IPS-20b (cell line): ENCODE results near the gene AGT.
"Not testable (repeated sequence)": the region's sequence is repeated elsewhere in the genome, so short reads cannot be mapped to it uniquely, and the experiment has no call there.

Source experiments
- H3K27ac ChIP-seq: one replicate; pipeline ENCODE4 v1.5.1; 2013; ENCODE audit warnings: low read length
- H3K27me3 ChIP-seq: 2 replicates; pipeline ENCODE4 v1.6.1; 2013; ENCODE audit warnings: mild to moderate bottlenecking, low read length, inconsistent platforms; ENCODE audit not compliant: insufficient read depth
- H3K36me3 ChIP-seq: 2 replicates; pipeline ENCODE4 v1.6.1; 2013; ENCODE audit warnings: low read depth, mild to moderate bottlenecking, inconsistent platforms, low read length, moderate library complexity; ENCODE audit not compliant: insufficient read depth
- H3K4me1 ChIP-seq: 2 replicates; pipeline ENCODE4 v1.6.1; 2013; ENCODE audit warnings: mild to moderate bottlenecking, control low read depth, inconsistent platforms, low read length, moderate library complexity; ENCODE audit not compliant: insufficient read depth
- H3K4me3 ChIP-seq: 2 replicates; pipeline ENCODE4 v1.5.1; 2013; ENCODE audit warnings: mild to moderate bottlenecking, low read length, inconsistent platforms
- H3K9ac ChIP-seq: 2 replicates; pipeline ENCODE4 v1.6.1; 2013; ENCODE audit warnings: low read depth, mild to moderate bottlenecking, inconsistent platforms, low read length, moderate library complexity
- H3K9me3 ChIP-seq: 2 replicates; pipeline ENCODE4 v1.6.1; 2013; ENCODE audit warnings: mild to moderate bottlenecking, low read depth, low read length, inconsistent platforms; ENCODE audit not compliant: insufficient read depth

The AGT gene

DNA sequence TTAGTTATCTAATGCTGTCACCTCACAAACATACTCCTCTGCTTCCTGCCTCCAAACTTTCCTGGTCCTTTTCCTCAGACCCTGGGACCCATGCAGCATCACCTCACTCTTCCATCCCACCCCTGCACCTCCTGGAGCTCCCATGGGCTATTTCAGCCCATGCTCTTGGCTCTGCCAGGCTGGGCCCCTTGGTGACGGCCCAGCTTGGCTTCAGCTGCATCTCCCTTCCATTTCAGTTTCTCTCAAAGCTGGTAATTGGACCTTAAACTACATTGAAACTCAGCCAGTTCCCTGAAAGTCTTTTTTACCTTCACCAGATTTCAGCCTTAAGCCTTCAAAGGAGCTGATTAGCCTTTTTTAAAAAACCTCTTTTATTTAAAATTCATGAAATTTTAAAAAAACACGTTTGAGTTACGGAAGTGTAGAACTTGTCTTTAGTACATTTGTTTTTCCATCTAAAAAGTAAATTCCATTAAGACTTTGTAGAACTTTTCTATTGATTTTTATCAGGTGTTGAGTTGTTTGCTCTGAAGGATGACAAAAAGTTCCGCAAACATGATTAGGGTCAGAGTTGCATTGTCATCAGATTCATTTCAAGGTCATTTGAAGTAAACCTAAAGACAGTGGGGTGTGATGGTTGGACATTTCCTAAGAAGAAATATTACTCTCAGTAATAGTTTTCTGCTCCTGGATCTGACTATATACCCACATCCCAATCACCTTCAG, 33.5 kb downstream of the AGT start:
- Histone ChIP-seq H3K4me1 (no peaks in the 10 kb centered on the region), H3K9me3 (no peaks in the 10 kb centered on the region), H3K27ac (no peak overlapping the region), H3K4me3 (no peak overlapping the region), H3K9ac (no peak overlapping the region), H3K27me3 (no peaks in the 10 kb centered on the region), H3K36me3 (peaks cover 97% of the 10 kb centered on the region)

DNA sequence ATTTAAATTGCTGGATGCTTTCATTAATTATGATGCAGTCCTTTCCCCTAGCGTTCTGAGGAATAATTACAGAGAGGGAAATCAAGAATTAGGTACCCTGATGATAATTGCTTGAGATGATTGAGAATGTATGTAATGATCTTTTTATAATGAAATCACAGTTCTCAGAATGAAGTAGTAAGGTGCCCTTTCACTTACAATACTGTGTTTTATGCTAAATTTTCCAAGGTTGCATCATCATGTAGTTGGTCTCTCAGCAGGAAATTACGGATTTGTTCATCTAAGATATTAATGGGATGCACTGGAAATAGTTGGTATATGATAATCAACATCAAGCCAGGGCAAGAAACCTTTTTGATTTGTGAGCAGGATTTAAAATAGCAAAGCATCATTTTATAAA, 34.1 kb downstream of the AGT start:
- Histone ChIP-seq H3K27me3 (no peaks in the 10 kb centered on the region), H3K9ac (no peak overlapping the region), H3K4me3 (no peak overlapping the region), H3K4me1 (no peaks in the 10 kb centered on the region), H3K27ac (no peak overlapping the region), H3K36me3 (peaks cover 97% of the 10 kb centered on the region), H3K9me3 (no peaks in the 10 kb centered on the region)

DNA sequence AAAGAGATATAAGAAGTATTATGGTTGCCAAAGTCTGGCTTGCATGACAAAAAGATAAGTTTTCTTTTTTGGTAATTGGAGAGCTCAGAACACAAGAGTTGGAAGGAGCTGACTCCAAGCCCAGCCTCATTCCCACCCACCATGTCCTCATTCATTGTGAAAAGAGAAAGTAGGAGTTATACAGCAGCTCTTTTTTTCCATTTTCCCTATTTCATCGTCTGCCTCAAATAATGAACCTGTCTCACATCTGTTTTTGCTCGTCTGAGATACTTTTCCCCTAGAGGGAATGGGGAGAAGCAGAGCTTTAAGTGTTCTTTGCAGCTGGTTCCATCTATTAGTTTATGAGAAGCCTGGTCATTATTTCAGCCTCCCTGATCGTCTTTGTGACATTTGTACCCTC, 34.7 kb downstream of the AGT start:
- H3K27me3 ChIP-seq: no peaks in the 10 kb centered on the region
- no peaks in the 10 kb centered on the region for H3K9me3 ChIP-seq
- H3K9ac ChIP-seq: no peak overlapping the region
- peaks cover 97% of the 10 kb centered on the region for H3K36me3 ChIP-seq
- H3K4me1 ChIP-seq: no peaks in the 10 kb centered on the region
- H3K4me3 ChIP-seq: no peak overlapping the region
- no peak overlapping the region for H3K27ac ChIP-seq

DNA sequence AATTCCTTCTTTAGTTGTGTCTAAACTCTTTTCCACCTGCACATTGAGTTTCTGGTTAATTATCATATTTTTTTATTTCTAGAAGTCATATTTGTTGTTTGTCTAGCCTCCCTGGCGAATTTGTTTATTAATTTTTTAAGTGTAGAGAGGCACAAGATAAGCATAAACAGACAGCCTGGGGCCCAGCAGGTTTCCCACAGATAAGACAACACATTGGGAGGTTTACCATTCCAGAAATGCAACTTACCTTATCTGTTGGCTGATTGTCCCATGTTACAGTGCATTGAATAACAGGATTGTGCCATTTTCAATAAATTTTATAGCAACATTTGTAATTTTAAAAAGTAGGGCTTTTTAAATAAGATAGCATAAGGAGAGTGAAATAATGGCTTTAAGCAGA, 36.7 kb downstream of the AGT start:
- Histone ChIP-seq H3K36me3 (peaks cover 98% of the 10 kb centered on the region), H3K4me1 (no peaks in the 10 kb centered on the region), H3K27ac (no peak overlapping the region), H3K9me3 (no peaks in the 10 kb centered on the region), H3K4me3 (no peak overlapping the region), H3K27me3 (no peaks in the 10 kb centered on the region), H3K9ac (no peak overlapping the region)

DNA sequence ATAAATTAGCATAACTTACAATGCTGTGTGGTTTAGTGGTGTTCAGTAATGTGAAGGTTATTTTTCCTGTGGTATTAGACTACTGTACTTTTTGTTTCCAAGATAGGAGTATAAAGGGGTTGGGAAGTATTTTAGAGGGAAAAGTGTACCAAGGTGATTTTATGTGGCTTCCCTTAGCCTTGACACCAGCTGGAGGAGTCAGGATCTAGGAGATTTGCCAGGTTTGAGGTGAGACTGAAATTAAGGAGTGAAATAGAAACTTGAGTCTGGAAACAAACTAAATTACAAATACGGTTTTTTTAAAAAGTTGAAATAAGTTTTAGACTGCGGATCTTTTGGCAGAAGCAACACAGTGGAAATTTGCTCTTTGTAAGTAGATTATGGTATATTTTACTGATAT, 39.3 kb downstream of the AGT start:
- H3K27me3 ChIP-seq: no peaks in the 10 kb centered on the region
- H3K36me3 ChIP-seq: peaks cover 96% of the 10 kb centered on the region
- H3K4me3 ChIP-seq: no peak overlapping the region
- H3K4me1 ChIP-seq: no peaks in the 10 kb centered on the region
- no peaks in the 10 kb centered on the region for H3K9me3 ChIP-seq
- H3K27ac ChIP-seq: no peak overlapping the region
- H3K9ac ChIP-seq: no peak overlapping the region

DNA sequence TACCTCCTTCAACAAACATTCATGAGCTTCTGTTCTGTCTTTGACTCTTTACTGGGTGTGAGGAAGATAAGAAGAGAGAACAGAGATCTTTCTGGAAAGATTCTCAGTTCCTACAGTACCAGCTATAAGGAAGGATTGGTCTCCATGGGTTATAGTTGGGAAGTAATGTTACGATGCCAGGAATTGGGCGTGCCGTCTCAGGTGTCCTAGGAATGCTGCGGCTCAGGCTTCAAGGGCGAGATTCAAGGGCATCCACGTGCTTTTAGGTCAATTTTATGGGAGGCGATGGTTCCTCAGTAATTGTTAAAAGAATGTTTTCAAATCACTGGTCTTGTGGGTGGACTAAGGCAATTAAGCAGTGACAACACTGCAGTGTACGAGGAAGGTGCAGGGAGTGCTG, 44.4 kb downstream of the AGT start:
- Histone ChIP-seq H3K9me3 (no peaks in the 10 kb centered on the region), H3K4me3 (no peak overlapping the region), H3K27ac (no peak overlapping the region), H3K9ac (no peak overlapping the region), H3K4me1 (no peaks in the 10 kb centered on the region), H3K36me3 (peaks cover 96% of the 10 kb centered on the region), H3K27me3 (no peaks in the 10 kb centered on the region)

DNA sequence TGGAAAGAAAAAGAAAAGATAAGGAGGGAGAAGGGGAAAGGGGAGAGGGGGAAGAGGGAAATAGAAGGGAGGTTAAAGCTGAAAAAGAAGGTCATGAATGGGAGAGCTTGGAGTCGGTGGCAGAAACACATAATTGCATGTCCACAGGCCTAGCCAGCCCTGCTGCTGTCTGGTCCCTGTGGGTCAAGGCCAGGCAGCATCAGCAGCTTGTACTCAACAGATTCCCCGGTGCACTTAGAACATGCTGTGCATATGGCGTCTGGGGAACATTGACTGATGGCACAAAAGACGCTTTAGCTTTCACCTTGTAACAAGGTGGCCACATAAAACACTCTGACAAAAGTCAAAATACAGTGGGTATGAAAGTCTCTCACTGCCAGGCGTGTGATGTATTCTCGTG, 45.7 kb downstream of the AGT start:
- H3K4me1 ChIP-seq: no peaks in the 10 kb centered on the region
- no peaks in the 10 kb centered on the region for H3K27me3 ChIP-seq
- peaks cover 94% of the 10 kb centered on the region for H3K36me3 ChIP-seq

DNA sequence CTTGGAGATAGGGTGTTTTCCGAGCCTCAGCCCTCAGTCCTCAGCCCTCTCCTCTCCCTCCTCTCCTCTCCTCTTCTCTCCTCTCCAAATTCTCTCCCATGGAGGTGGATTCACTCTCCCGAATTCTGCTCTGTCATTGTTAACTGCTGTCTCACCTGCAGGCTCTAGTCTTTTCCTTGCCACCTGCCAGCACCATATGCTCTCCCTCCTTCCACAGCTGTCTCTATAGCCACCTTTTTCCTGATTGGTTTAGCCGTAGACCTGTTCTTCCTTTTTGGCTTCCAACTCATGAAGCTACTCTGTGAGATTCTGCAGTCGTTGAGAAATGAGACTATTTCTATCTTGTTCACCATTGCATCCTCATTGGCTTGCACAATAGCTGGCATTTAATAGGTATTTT, 51.9 kb downstream of the AGT start:
- no peak overlapping the region for H3K9ac ChIP-seq
- no peak overlapping the region for H3K4me3 ChIP-seq
- H3K27me3 ChIP-seq: no peaks in the 10 kb centered on the region
- H3K9me3 ChIP-seq: no peaks in the 10 kb centered on the region
- no peaks in the 10 kb centered on the region for H3K4me1 ChIP-seq
- H3K36me3 ChIP-seq: peaks cover 68% of the 10 kb centered on the region
- H3K27ac ChIP-seq: no peak overlapping the region

More for the DNA sequence above, 45.7 kb downstream of the AGT start:
- H3K9me3 ChIP-seq: no peaks in the 10 kb centered on the region
- no peak overlapping the region for H3K9ac ChIP-seq
- H3K27ac ChIP-seq: no peak overlapping the region
- H3K4me3 ChIP-seq: no peak overlapping the region

DNA sequence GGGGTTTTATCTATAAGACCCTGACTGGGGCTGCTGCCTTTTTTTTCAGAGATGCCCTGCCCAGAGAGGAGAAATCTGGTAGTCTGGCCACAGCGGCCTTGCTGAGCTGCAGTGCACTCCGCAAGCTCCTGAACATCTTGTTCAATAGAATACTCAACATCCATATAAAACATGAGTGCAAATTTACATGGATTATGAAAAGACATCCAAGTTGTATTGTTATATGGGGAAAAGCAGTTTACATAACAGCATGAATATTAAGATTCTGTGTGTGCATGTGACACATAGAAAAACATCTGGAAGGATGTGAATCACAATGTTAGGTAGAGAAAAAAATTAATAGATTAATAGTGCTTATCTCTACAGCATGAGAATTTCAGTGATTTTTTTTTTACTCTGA, 55.2 kb downstream of the AGT start:
- Histone ChIP-seq H3K27ac (no peak overlapping the region), H3K4me3 (no peak overlapping the region), H3K9ac (no peak overlapping the region), H3K36me3 (peaks cover 37% of the 10 kb centered on the region), H3K4me1 (no peaks in the 10 kb centered on the region), H3K27me3 (no peaks in the 10 kb centered on the region), H3K9me3 (no peaks in the 10 kb centered on the region)

DNA sequence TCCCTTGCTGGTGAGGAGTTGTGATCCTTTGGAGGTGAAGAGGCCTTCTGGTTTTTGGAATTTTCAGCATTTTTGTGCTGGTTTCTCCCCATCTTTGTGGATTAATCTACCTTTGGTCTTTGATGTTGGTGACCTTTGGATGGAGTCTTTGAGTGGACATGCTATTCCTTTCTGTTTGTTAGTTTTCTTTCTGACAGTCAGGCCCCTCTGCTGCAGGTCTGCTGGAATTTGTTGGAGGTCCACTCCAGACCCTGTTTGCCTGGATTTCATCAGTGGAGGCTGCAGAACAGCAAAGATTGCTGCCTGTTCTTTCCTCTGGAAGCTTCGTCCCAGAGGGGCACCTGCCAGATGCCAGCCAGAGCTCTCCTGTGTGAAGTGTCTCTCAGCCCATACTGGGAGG, 55.8 kb downstream of the AGT start:
- H3K27ac ChIP-seq, H3K4me1 ChIP-seq, H3K9ac ChIP-seq, H3K9me3 ChIP-seq, H3K27me3 ChIP-seq, H3K4me3 ChIP-seq: not testable (repeated sequence)
- peaks cover 31% of the 10 kb centered on the region for H3K36me3 ChIP-seq

DNA sequence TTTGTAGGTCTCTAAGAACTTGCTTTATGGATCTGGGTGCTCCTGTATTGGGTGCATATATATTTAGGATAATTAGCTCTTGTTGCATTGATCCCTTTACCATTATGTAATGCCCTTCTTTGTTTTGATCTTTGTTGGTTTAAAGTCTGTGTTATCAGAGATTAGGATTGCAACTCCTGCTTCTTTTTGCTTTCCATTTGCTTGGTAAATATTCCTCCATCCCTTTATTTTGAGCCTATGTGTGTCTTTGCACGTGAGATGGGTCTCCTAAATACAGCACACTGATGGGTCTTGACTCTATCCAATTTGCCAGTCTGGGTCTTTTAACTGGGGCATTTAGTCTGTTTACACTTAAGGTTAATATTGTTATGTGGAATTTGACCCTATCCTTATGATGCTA, 57.2 kb downstream of the AGT start:
- not testable (repeated sequence) for H3K27ac ChIP-seq, H3K4me3 ChIP-seq, H3K4me1 ChIP-seq, H3K27me3 ChIP-seq, H3K9ac ChIP-seq, H3K9me3 ChIP-seq
- H3K36me3 ChIP-seq: peaks cover 24% of the 10 kb centered on the region
